IMR-90 (cell line): ENCODE data around the gene HOXD12. TPM values are rescaled to one million over a fixed set of nuclear protein-coding genes. Genes with fewer than 3 reads are reported as not detected.
A peak's percentile ranks its signal among the peaks of the same experiment; 100 is the strongest.

Experiments used
- ATAC-seq: fragments of 200-7000 bp; cut with Tn5 transposase; 2 replicates; pipeline ENCODE4 v1.9.1; 2020; ENCODE audit warnings: low read depth, mild to moderate bottlenecking, moderate library complexity
- BruUV-seq: library from RNA; stranded (reverse); fragments of 400-500 nt; replicated peaks from 2 replicates; lab custom pipeline; 2021; lab: Mats Ljungman, UMichigan
- CTCF ChIA-PET: fragments of 300-600 bp; formaldehyde crosslinking; extraction: SDS; loops from one replicate; lab custom pipeline; 2021; ENCODE audit warnings: antibody characterized with exemption; lab: Yijun Ruan, JAX
- POLR2A ChIA-PET: fragments of 300-600 bp; sonication (Branson Sonifier 250); formaldehyde crosslinking; loops from one replicate; lab custom pipeline; 2022; ENCODE audit warnings: antibody characterized with exemption; ENCODE audit not compliant: unreplicated experiment; lab: Charles Lee
- DNase-seq: peaks from one replicate; pipeline ENCODE4 v3.0.0; 2013
- H2AFZ ChIP-seq: replicated peaks from 2 replicates; pipeline ENCODE3; 2013; ENCODE audit warnings: low read length, mild to moderate bottlenecking; ENCODE audit not compliant: poor library complexity
- H2AK5ac ChIP-seq: 2 replicates; pipeline ENCODE4 v1.6.1; 2013; ENCODE audit warnings: low read depth, low read length, inconsistent platforms
- H2AK9ac ChIP-seq: replicated peaks from 2 replicates; pipeline ENCODE3; 2013; ENCODE audit warnings: mild to moderate bottlenecking, low read depth, low read length, moderate library complexity; ENCODE audit not compliant: poor library complexity
- H2BK120ac ChIP-seq: 2 replicates; pipeline ENCODE4 v1.6.1; 2013; ENCODE audit warnings: low read depth, low read length, inconsistent platforms
- H2BK15ac ChIP-seq: 3 replicates; pipeline ENCODE4 v1.6.1; 2013; ENCODE audit warnings: low read depth, low read length, inconsistent platforms
- H2BK20ac ChIP-seq: 2 replicates; pipeline ENCODE4 v1.6.1; 2013; ENCODE audit warnings: low read depth, mild to moderate bottlenecking, inconsistent platforms, low read length, moderate library complexity
- H2BK5ac ChIP-seq: 2 replicates; pipeline ENCODE4 v1.6.1; 2013; ENCODE audit warnings: mild to moderate bottlenecking, low read depth, low read length, inconsistent platforms; ENCODE audit not compliant: poor library complexity, severe bottlenecking
- H3K14ac ChIP-seq: replicated peaks from 2 replicates; pipeline ENCODE4 v1.6.1; 2013; ENCODE audit warnings: low read depth, low read length, inconsistent platforms
- H3K18ac ChIP-seq: 2 replicates; pipeline ENCODE4 v1.6.1; 2013; ENCODE audit warnings: low read depth, low read length, control low read depth
- H3K23ac ChIP-seq: 2 replicates; pipeline ENCODE4 v1.6.1; 2013; ENCODE audit warnings: low read depth, low read length, inconsistent platforms
- H3K27ac ChIP-seq: 2 replicates; pipeline ENCODE4 v1.5.1; 2013; ENCODE audit warnings: mild to moderate bottlenecking, control low read depth, low read length; ENCODE audit not compliant: insufficient read depth
- H3K27me3 ChIP-seq: 2 replicates; pipeline ENCODE4 v1.6.1; 2013; ENCODE audit warnings: low read length; ENCODE audit not compliant: control insufficient read depth, insufficient read depth
- H3K36me3 ChIP-seq: 2 replicates; pipeline ENCODE4 v1.6.1; 2013; ENCODE audit warnings: low read length, mixed read lengths; ENCODE audit not compliant: control insufficient read depth, insufficient read depth
- H3K4ac ChIP-seq: 2 replicates; pipeline ENCODE4 v1.6.1; 2013; ENCODE audit warnings: low read depth, low read length, inconsistent platforms
- H3K4me1 ChIP-seq: 2 replicates; pipeline ENCODE4 v1.6.1; 2013; ENCODE audit warnings: low read length, mixed read lengths; ENCODE audit not compliant: control insufficient read depth, insufficient read depth
- H3K4me2 ChIP-seq: 2 replicates; pipeline ENCODE4 v1.6.1; 2013; ENCODE audit warnings: low read depth, mild to moderate bottlenecking, control low read depth, low read length, moderate library complexity
- H3K4me3 ChIP-seq: 2 replicates; pipeline ENCODE4 v1.5.1; 2013; ENCODE audit warnings: low read depth, mild to moderate bottlenecking, control low read depth, low read length, moderate library complexity; ENCODE audit not compliant: insufficient read depth
- H3K56ac ChIP-seq: 2 replicates; pipeline ENCODE4 v1.6.1; 2013; ENCODE audit warnings: low read length, inconsistent platforms; ENCODE audit not compliant: insufficient read depth; ENCODE audit errors: extremely low read depth
- H3K79me1 ChIP-seq, 2 experiments: 2 replicates each; pipeline ENCODE4 v1.6.1; 2013; ENCODE audit warnings: low read length in 2 of 2, inconsistent platforms in 1 of 2, low read depth in 1 of 2
- H3K9ac ChIP-seq: 2 replicates; pipeline ENCODE4 v1.6.1; 2013; ENCODE audit warnings: low read depth, low read length, control low read depth
- H3K9me1 ChIP-seq: 2 replicates; pipeline ENCODE4 v1.6.1; 2013; ENCODE audit warnings: low read length, inconsistent platforms; ENCODE audit not compliant: insufficient read depth
- H3K9me3 ChIP-seq: 2 replicates; pipeline ENCODE4 v1.6.1; 2013; ENCODE audit warnings: low read length; ENCODE audit not compliant: control insufficient read depth, insufficient read depth
- H4K20me1 ChIP-seq: 2 replicates; pipeline ENCODE4 v1.6.1; 2013; ENCODE audit warnings: low read length, inconsistent platforms; ENCODE audit not compliant: insufficient read depth
- H4K5ac ChIP-seq: 2 replicates; pipeline ENCODE4 v1.6.1; 2013; ENCODE audit warnings: mild to moderate bottlenecking, low read depth, low read length, control low read depth
- H4K8ac ChIP-seq, 2 experiments: 2 replicates each; pipeline ENCODE4 v1.6.1; 2013; ENCODE audit warnings: low read depth in 2 of 2, low read length in 2 of 2, control low read depth in 1 of 2, inconsistent platforms in 1 of 2
- H4K91ac ChIP-seq: 2 replicates; pipeline ENCODE4 v1.6.1; 2013; ENCODE audit warnings: low read depth, low read length, inconsistent platforms; ENCODE audit not compliant: insufficient read depth
- BHLHE40 ChIP-seq: fragments of 150-350 bp; IDR thresholded peaks from 2 replicates; pipeline ENCODE4 v1.6.1; 2016; ENCODE audit warnings: mild to moderate bottlenecking, low read depth, low read length
- MAFK ChIP-seq: IDR thresholded peaks from 2 replicates; pipeline ENCODE4 v1.6.1; 2012; ENCODE audit warnings: low read depth, low read length, improper control_type of control experiment
- MAZ ChIP-seq: IDR thresholded peaks from 2 replicates; pipeline ENCODE4 v1.6.1; 2012; ENCODE audit warnings: low read depth, mild to moderate bottlenecking, low read length, improper control_type of control experiment, moderate library complexity, borderline replicate concordance
- MXI1 ChIP-seq: IDR thresholded peaks from 2 replicates; pipeline ENCODE4 v1.6.1; 2012; ENCODE audit warnings: low read depth, mild to moderate bottlenecking, low read length, moderate library complexity, borderline replicate concordance
- RFX5 ChIP-seq: IDR thresholded peaks from 2 replicates; pipeline ENCODE4 v1.8.0; 2012; ENCODE audit warnings: low read depth, mild to moderate bottlenecking, low read length, moderate library complexity
- WGBS, 2 experiments: methylation state at CpG; one replicate each; pipeline versions ENCODE4 v1.1.5 to v1.1.7; 2013; ENCODE audit warnings: missing lambda C conversion rate in 2 of 2; ENCODE audit not compliant: insufficient read length in 1 of 2; ENCODE audit errors: extremely low coverage in 2 of 2; 5-methylcytosine and 5-hydroxymethylcytosine counted together
- dilution Hi-C: fragments of 300-500 bp; cut with HindIII; formaldehyde crosslinking; loops from one replicate; pipeline ENCODE4 v1.14.3; 2018; ENCODE audit warnings: low sequenced_read_pairs; ENCODE audit not compliant: unreplicated experiment
- in situ Hi-C: fragments of 300-500 bp; cut with MboI; formaldehyde crosslinking; loops from 3 replicates; pipeline ENCODE4 v1.14.3; 2019; ENCODE audit warnings: low sequenced_read_pairs, inconsistent platforms, mixed read lengths
- intact Hi-C: fragments of 100-400 bp; cut with micrococcal nuclease; formaldehyde crosslinking; loops from 2 replicates; pipeline ENCODE4 v1.10.0; 2022
- polyA plus RNA-seq, 3 experiments: library from polyadenylated mRNA; depleted of rRNA; stranded (reverse); fragments of >200 nt; gene quantifications; 2 replicates each; pipeline ENCODE4 v1.2.3, GENCODE V29; 2012; ENCODE audit warnings: low replicate concordance in 1 of 3
- total RNA-seq: library from RNA; depleted of rRNA; stranded (reverse); fragments of >200 nt; gene quantifications from 2 replicates; pipeline ENCODE4 v1.2.3, GENCODE V29; 2012
- TF ChIP-seq, protein P1 (sequence below): fragments of 150-350 bp; IDR thresholded peaks from 2 replicates; pipeline ENCODE4 v1.6.1; 2017; ENCODE audit warnings: mild to moderate bottlenecking, antibody characterized with exemption, low read length, low read depth
- TF ChIP-seq, protein P2 (sequence below): conservative IDR thresholded peaks from 2 replicates; pipeline ENCODE4 v1.5.1; 2012; ENCODE audit warnings: mild to moderate bottlenecking, low read depth, low read length, improper control_type of control experiment
- TF ChIP-seq, protein P3 (sequence below): fragments of 150-350 bp; IDR thresholded peaks from 2 replicates; pipeline ENCODE4 v1.6.1; 2016; ENCODE audit warnings: low read depth, mild to moderate bottlenecking, low read length, moderate library complexity, borderline replicate concordance

The HOXD12 gene
- total and polyA plus RNA-seq, 2 of the 4 experiments (the other 2 are of a cell fraction) = not detected

DNA sequence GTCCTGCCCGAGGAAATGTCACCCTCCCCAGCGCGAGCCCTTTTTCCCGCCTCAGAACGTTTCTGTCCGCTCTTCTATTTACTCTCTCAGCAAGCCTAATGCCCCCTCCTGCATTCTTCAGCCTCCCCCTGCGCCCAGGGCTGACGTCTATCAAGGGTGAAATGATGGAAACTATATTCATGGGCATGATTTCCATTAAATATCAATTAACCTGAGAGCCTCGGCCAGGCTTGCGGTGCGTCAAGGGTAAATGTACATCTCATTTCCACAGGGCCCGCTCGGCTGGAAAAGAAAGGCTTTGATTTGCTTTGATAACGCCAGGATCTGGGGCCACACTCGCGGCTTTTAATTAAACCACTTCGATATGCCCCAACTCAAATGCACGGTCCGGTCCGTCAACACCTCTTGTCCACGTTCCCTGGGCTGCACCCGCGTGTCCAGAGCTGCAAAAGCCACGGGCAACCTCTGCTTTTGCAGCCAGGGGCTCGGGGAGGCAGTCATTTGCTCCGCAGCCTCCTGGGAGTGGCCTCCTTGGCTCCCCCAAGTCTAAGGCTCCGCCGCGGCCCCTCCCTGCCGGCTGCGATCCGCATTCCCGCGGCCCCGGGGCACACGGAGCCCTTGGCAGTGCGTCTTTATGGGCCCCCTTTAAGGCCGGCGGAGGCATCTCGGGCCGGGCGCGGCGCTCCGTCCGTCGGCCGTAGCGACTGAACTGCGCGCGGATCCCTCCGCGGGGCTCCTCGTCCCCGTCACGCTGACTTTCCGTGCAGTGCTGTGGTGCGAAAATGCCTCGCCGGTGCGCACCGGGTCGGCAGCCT lies 29.6 kb downstream of the HOXD12 start, which contains the start of gene HOXD8:
TSS of gene HOXD8 (plus strand) at position 724 of the 815 bp plus-strand sequence. CDS start 662 bp downstream, outside the sequence.
- H2AFZ ChIP-seq = peak within 1 kb of the TSS; percentile 70
- ATAC-seq = peak; percentile 21
- H3K36me3 ChIP-seq = no peaks in the 10 kb centered on the region
- H3K9ac ChIP-seq = no peak within 1 kb of the TSS
- no peaks in the 10 kb centered on the region for H3K79me1 ChIP-seq
- intact Hi-C loops = no loop called here
- in situ Hi-C loops = loop anchor here (5.0 to 10.0 kb wide), 4 partner anchors 326 to 1026 kb away; no protein-coding TSS in a partner anchor
- no peak within 1 kb of the TSS for H2BK120ac ChIP-seq
- H3K56ac ChIP-seq = no peak within 1 kb of the TSS
- no peak within 1 kb of the TSS for H3K14ac ChIP-seq
- no peak within 1 kb of the TSS for H3K4ac ChIP-seq
- H4K91ac ChIP-seq = no peak within 1 kb of the TSS
- peak; percentile 9 for DNase-seq
- no TSS peak for BruUV-seq
- no peak within 1 kb of the TSS for H3K18ac ChIP-seq
- H3K4me1 ChIP-seq = no peaks in the 10 kb centered on the region
- WGBS, 2 experiments = 0% methylated on average over 5 of the region's 64 CpGs; no CpG with 5 or more reads in 1 of the 2 experiments
- ChIA-PET POLR2A (no interaction called here), CTCF (interaction anchor here (3.0 to 3.7 kb wide), 2 partner anchors 425 to 1019 kb away, joined by 19 to 22 read pairs; no protein-coding TSS in a partner anchor)
- peak within 1 kb of the TSS; percentile 7; the same call in 1 of the 2 replicates for H3K4me3 ChIP-seq
- TF ChIP-seq BHLHE40 = no peak
- TF ChIP-seq RFX5 = no peak
- TF ChIP-seq, protein P1, sequence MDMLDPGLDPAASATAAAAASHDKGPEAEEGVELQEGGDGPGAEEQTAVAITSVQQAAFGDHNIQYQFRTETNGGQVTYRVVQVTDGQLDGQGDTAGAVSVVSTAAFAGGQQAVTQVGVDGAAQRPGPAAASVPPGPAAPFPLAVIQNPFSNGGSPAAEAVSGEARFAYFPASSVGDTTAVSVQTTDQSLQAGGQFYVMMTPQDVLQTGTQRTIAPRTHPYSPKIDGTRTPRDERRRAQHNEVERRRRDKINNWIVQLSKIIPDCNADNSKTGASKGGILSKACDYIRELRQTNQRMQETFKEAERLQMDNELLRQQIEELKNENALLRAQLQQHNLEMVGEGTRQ = no peak
- no peak for TF ChIP-seq MXI1
- TF ChIP-seq MAFK = no peak
- TF ChIP-seq, protein P2, sequence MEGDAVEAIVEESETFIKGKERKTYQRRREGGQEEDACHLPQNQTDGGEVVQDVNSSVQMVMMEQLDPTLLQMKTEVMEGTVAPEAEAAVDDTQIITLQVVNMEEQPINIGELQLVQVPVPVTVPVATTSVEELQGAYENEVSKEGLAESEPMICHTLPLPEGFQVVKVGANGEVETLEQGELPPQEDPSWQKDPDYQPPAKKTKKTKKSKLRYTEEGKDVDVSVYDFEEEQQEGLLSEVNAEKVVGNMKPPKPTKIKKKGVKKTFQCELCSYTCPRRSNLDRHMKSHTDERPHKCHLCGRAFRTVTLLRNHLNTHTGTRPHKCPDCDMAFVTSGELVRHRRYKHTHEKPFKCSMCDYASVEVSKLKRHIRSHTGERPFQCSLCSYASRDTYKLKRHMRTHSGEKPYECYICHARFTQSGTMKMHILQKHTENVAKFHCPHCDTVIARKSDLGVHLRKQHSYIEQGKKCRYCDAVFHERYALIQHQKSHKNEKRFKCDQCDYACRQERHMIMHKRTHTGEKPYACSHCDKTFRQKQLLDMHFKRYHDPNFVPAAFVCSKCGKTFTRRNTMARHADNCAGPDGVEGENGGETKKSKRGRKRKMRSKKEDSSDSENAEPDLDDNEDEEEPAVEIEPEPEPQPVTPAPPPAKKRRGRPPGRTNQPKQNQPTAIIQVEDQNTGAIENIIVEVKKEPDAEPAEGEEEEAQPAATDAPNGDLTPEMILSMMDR = no peak
- no peak for TF ChIP-seq MAZ
- TF ChIP-seq, protein P3, sequence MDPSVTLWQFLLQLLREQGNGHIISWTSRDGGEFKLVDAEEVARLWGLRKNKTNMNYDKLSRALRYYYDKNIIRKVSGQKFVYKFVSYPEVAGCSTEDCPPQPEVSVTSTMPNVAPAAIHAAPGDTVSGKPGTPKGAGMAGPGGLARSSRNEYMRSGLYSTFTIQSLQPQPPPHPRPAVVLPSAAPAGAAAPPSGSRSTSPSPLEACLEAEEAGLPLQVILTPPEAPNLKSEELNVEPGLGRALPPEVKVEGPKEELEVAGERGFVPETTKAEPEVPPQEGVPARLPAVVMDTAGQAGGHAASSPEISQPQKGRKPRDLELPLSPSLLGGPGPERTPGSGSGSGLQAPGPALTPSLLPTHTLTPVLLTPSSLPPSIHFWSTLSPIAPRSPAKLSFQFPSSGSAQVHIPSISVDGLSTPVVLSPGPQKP = no peak
- no peak within 1 kb of the TSS for H2AK9ac ChIP-seq
- no peak within 1 kb of the TSS for H4K5ac ChIP-seq
- H3K27me3 ChIP-seq = peaks cover 87% of the 10 kb centered on the region
- H3K27ac ChIP-seq = no peak within 1 kb of the TSS
- H3K9me1 ChIP-seq = no peaks in the 10 kb centered on the region
- H3K4me2 ChIP-seq = peak within 1 kb of the TSS; percentile 28; the same call in 1 of the 2 replicates
- no peak within 1 kb of the TSS for H2AK5ac ChIP-seq
- H2BK5ac ChIP-seq = no peak within 1 kb of the TSS
- no peak within 1 kb of the TSS for H2BK15ac ChIP-seq
- no peaks in the 10 kb centered on the region for H4K20me1 ChIP-seq
- H3K23ac ChIP-seq = no peak within 1 kb of the TSS; the same call in 1 of the 2 replicates
- H2BK20ac ChIP-seq = no peak within 1 kb of the TSS
- dilution Hi-C loops = no loop called here
- no peak within 1 kb of the TSS for H4K8ac ChIP-seq
- no peaks in the 10 kb centered on the region; the same call in none of the 2 replicates for H3K9me3 ChIP-seq
